HG03354 (cell line): Measurements from ENCODE around the gene CCRL2.
"Not testable (repeated sequence)": the region's sequence is repeated elsewhere in the genome, so short reads cannot be mapped to it uniquely, and the experiment has no call there.

Experiments
- ATAC-seq: cut with Tn5 transposase; IDR thresholded peaks from one replicate; pipeline ENCODE4 v1.9.1; 2021; ENCODE audit warnings: mild to moderate bottlenecking; ENCODE audit not compliant: unreplicated experiment, poor library complexity, severe bottlenecking

The CCRL2 gene

DNA sequence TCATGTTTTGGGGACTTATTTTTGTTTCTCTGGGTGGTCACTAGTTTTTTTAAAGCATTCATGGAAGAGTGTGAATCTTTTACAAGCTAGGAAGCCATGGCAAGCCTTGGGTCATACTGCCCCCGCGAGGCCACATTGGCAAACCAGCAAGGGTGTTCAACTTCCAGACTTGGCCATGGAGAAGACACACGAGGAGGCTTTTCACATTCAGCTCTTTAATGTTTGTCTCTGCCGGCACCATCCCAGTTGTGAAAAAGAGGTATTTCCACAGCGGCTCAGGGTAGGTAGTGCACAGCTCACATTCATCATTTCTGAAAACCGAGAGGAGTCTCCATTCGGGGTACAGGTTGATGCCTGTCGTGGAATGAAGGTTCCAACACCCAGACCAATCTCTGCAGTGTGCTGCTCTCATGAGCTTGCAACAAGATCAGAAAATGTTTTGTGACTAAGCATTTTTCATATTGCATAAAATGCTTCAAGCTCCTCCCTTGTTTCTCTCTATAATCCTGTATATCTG is 28.6 kb upstream of the CCRL2 start:
- ATAC-seq: no peak

DNA sequence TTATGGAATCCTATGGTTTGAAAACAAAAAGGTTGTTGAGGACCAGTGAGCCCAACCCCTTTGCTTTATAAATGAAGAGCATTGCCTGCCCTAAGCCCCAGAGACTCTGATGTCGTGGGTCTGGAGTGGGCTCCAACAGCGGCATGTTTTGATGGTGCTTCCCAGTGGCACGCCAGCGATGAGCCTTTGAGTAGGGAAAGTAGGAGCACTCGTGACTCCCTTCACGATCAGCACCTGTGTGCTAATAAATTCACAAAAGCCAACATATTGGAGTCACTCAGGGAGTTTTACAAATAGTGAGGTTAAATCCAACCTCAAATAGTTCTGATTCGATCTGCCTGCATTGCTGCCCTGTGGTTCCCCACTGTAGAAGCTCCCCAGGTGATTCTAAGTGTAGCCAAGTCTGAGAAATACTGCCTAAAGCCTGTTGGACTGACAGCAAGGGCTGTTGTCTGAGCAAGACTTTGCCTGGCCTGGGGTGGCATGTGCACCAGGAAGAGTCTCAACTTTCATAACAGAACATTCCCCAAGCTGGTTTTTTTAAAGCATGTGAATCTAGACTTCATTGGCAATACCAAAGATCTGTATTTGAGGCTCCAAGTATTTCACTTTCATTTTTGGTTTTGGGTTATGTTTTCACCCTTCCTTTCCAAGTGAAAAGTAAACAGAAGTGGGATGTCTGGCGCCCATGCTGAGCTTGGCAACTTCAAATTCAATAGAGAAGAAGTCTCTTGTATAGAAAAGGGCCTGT is 26.4 kb upstream of the CCRL2 start:
- no peak for ATAC-seq

- no peak for ATAC-seq
These were observed 25.4 kb upstream of the CCRL2 start for GRCh38 chr3:46381625-46382024.

DNA sequence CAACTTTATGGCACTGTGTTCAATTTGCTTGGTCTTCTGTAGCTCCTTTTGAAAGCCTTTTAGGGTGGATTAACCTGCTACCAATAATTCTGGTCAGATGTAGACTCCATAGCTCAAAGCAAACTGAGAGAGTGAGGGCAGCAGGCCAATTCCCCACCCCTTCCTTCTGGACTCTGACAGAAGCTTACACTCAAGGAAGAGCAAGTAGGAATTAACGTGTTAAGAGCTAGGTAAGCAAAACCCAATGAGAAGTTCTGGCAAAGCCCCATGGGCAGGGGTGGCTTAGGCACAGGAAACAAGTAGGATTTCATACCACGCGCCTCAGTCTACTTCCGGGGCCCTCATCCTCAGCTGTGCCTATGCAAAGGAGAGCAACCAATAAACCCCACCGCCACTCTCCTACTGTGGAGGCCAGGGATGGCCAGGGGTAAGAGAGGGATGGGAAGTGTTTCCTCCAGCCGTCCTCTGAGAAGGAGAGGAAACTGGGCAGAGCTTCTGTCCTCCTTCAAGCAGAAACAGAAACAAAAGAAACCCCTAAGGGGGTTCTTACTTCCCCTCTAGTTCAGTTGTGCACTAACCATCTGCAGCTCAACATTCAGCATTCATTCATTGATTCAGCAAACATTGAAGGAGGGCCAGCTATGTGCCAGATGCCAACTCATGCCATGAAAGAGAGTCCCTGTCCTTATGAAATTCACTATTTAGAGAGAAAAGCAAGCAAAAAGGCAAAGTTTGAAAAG is 23.7 kb upstream of the CCRL2 start:
- no peak for ATAC-seq

GRCh38 chr3:46383951-46384330 is 23.1 kb upstream of the CCRL2 start:
- ATAC-seq: no peak

DNA sequence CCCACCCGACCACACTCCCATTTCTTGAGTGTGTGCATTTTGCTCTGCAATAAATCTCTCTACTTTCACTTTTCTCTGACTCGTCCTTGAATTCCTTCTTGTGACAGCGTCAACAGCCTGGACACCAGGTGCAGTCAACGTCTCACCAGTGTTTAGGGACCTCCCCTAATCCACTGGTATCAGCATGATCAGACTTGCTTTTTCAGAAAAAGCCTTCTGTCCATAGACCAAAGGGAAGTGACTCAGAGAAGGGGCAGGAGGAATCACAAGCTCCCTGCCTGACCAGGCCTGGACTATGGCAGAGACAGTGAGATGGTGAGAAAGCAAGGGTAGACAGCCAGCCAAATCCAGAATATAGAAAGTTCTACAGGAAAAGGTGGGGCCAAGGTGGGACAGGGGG is 20.9 kb upstream of the CCRL2 start:
- ATAC-seq: no peak

- ATAC-seq: not testable (repeated sequence)
These were observed 18.2 kb upstream of the CCRL2 start for GRCh38 chr3:46388847-46389246.

GRCh38 chr3:46389306-46389705 is 17.8 kb upstream of the CCRL2 start:
- ATAC-seq: no peak

GRCh38 chr3:46391526-46391925 is 15.5 kb upstream of the CCRL2 start:
- ATAC-seq: not testable (repeated sequence)

- ATAC-seq: no peak
These were observed 14.0 kb upstream of the CCRL2 start for GRCh38 chr3:46393011-46393410.

- ATAC-seq: no peak
These were observed 13.3 kb upstream of the CCRL2 start for GRCh38 chr3:46393554-46394434.

DNA sequence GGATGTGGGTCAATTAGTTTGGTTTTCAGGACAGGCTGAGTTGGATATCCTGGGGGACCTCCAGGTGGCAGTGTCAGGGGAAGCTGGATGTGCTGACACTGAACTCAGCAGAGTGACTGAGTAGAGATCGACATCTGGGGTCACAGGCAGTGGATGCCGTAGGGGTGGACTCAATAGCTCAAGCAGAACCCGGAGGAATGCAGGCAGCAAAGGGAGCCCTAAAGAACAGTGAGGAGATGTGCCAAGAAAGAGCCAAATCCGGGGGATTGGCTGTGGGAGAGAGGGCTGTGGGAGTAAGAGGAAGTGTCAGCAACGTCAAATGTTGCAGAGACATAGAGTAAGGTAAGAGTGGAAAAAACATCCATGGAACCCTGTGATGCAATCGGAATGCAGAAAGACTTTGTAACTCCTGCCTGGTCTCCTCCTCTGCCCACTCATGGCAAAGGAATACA is 11.8 kb upstream of the CCRL2 start:
- no peak for ATAC-seq

GRCh38 chr3:46395766-46396530 is 11.1 kb upstream of the CCRL2 start:
- peak; percentile 43 for ATAC-seq

- ATAC-seq: no peak
These were observed 9.9 kb upstream of the CCRL2 start for GRCh38 chr3:46397111-46397510.

DNA sequence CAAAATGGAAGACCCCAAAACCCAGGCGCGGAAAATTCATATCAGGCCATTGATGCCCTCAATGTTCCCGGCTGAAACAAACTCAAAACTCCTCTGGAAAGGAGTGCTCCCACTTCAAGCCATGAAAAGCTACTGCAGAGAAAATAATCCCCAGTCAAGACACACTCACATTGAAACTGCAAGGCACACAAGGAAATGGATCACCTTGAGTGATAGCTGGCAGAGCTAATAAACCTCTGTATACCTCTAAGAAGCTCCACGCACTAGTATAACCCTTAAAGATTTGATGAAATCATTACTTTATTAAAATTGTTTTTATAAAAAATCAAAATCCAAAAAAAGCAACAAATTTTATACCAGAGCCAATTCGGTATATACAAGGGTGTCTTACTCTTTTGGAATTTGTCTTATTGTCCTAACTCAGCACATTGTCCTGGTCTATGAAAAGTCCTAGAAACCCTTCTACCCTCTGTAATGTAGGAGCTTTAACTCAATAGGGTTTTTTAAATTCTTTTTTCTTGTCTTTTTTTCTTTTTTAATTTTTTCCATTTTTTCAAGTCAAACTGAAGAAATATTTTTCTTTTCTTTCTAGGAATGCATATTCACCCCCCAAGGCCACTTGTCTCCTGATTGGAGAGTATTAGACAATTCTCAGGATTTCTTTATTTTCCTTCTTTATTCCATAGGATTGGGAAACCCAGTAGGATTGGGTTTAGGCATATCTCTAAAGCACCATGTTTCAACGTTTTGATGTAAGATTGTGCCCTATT is 8.7 kb upstream of the CCRL2 start:
- no peak for ATAC-seq

DNA sequence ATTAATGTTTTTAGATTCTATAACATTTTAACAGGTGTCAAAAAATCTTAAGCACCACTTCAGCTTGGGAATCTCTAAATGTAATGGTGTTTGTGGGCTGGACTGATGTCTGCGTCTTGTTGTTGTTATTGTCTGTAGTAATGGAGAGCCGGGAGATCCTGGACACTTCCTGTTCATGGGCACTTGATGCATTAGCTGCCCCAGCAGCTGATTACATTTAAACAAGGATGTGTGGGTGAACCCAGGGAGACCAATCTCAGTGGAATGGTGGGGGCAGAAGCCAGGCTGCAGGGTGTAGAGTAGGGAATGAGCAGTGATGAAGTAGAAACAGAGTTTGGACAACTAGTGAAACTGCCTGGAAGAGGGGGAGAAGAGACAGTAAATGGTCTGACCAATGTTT is 8.0 kb upstream of the CCRL2 start:
- ATAC-seq: no peak

- no peak for ATAC-seq
These were observed 7.5 kb upstream of the CCRL2 start for GRCh38 chr3:46399557-46399956.

DNA sequence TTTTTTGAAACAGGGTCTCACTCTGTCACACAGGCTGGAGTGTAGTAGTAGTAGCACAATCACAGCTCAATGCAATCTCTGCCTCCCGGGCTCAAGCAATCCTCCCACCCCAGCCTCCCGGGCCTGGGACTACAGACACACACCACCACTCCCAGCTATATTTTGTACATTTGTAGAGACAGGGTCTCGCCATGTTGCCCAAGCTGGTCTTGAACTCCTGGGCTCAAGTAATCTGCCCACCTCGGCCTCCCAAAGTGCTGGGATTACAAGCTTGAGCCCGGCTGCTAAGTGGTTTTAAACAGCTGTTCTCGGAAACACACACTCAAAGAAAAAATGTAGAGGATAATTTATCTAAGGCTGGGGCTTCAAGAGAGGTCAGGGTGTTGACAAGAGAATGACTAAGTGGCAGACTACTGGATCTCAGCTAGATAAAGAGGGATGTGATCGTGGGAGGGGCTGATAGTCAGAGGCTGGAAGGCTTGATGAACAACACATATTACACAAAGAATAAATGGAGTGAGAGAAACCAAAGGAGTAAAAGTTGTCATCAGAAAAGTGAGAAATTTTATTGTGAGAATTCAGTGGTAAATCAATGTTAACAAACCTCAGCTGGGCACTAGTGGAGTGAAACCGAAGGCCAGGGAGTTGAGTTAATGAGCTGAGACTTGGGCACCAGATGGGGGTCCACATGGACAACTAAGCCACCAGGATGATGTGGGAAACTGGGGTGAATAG is 6.9 kb upstream of the CCRL2 start:
- no peak for ATAC-seq
